HG03066 (cell line): Measurements from ENCODE around the gene MYEF2.

Experiments used
- ATAC-seq: cut with Tn5 transposase; IDR thresholded peaks from one replicate; pipeline ENCODE4 v1.9.1; 2021; ENCODE audit warnings: low read depth; ENCODE audit not compliant: unreplicated experiment

Gene MYEF2

DNA sequence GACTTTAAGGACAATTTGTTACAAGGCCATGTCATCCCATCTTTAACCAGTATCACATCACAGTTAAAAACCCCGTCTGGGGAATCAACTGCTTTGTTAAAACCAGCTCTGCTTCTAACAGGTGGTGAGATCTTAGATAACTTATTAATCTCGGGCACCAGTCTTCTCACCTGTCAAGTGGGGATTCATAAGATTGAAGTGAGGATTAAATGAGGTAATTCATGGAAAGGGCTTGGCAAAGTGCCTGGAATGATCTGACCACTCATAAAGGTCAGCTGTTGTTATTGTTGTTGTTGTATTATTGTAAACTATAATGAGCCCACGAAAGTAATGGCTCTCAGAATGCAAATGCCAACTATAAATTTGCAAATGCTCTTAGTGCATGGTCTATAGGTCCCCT lies 87.4 kb downstream of the MYEF2 start:
- no peak for ATAC-seq

DNA sequence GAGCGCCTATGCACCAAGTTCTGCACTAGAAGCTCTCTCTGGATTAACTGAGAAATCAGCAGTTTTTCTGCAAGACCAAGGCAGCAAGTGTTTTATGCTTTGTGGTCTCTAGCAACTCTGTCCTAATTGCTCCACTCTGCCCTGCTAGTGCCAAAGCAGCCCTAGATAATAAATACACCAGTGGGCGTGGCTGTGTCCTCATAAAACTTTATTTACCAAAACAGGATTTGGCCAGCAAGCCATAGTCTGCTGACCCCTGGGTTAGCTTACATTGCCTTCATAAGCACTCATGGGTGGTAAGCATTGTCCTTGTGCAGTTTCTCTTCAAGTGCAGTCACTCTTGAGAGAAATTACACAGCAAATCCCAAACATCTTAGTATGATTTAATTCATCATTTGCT lies 88.0 kb downstream of the MYEF2 start:
- no peak for ATAC-seq

DNA sequence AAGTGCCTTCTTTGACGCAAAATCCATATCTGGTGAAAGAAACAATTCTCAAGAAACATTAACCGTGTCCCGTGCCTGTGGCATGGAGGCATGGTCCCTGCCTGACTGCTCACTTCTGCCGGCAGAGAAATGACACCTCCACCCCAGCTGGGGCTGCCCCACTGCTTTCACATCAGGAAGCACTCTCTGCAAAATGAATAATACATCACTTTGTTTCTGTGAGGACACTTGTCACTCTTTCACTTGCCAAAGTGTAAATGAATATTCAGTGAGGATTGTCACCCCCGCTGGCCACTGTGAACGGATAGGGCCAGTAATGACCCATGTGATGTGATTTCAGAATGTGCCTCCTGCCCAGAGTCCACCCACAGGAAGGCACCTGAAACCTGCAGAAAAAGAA lies 88.4 kb downstream of the MYEF2 start:
- ATAC-seq: no peak

DNA sequence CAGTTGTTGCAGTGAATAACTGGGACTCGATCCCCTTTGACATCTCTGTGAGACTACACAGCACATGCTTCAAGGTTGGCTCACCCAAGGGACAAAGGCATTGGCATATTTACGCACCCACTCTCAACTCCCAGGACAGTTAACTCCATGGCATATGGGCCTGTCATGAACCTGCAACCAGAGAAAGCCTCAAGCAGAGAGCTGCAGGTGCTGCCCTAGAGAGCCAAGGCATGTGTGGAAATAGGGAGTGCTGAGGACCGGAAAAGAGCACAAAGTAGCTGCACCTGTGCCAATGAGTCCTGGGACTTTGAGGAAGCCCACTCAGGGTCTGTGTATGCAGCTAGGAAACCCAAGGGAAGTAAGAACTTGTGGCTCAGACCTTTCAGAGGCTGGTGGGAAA lies 90.3 kb downstream of the MYEF2 start:
- no peak for ATAC-seq

DNA sequence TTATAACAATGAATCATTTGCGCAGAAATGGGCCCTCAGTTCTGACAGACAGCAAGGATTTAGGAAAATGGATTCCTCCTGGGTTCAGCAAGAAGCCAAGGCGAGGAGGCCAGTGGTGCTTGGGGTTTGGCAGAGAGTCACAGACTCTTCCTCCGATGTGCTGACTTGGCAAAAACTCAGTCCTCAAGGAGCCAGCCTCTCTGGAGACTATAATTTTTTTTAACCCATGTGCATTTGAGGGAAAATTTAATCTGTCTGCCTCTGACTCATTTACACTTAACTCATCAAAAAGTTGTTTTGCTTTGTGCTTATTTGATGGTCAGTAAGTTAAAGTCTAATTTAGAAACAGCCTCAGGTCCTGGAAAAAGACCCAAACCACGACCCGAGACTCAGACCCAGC lies 91.5 kb downstream of the MYEF2 start:
- no peak for ATAC-seq

DNA sequence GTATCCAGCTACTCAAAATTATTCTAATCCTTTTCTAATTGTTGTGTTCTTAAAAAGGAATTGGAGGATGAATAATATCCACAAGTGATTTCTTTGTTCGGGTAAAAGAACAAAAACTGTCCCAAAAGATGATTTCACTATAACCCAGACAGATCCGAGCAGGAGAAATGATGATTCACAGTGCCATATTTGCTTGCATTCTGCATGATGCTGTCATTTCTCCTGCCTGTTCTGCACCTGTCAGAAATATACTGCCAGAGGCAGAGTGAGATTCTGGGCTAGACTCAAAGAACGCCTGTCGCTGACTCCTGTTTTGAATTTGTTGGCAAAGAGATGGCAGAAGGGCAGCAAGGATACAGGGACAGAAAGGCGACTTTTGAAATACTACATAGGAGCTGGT lies 92.0 kb downstream of the MYEF2 start:
- no peak for ATAC-seq

DNA sequence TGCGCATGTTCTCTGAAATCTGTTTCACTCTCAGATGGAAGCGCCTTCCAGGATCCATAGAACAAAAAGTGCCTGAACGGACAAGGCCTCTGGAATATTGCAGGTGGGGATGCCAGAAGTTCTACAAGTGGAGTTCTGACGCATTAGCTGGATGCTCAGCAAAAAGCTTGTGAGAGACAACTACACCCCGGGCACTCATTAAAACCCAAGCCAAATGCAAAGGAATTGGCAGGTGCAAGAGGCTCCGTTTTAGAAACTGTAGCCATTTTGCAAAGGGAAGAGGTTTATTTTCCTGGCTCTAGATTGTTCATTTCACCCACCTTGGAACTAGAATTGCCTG lies 92.5 kb downstream of the MYEF2 start:
- ATAC-seq: no peak

DNA sequence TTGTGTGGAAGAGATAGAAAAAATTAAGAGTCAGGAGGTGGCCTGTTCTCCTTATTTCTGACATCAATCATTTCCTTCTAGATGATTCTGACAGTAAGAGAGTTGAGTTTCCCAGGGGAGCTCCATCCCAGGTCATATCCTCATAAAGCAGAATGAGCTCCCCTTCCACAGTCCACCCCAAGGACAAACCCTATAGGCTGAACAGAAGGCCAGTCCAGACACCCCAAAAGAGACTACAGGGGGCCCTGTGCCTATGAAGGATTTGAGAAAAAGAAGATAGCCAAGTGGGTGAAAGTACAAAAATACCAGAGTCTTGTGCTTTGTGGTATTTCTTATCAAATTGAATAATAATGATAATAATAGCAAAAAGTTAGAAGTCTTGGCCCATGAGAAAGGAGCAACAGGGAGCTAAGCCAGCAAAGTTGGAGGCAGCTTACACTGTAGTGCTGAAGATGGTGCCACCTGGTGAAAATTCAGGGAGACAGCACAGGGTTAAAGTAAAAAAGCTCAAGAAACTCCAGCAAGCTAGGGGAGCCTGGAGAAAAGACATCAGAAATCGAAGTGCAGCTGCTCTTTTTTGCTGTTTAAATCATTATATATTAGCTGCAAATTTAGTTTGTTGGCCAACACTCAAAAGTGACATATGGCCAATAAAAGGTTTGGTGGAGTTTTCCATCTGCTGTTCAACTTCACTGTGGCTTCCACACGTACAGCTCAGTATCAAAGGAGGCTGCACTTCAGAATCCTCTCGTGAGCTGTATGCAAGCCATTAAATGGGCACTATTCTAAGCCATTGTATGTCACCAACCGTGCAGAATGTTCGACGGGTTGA lies 93.1 kb downstream of the MYEF2 start:
- no peak for ATAC-seq
